Measurements from ENCODE around the gene LAMC1. TPM values are rescaled to one million over a fixed set of nuclear protein-coding genes. Genes with fewer than 3 reads are reported as not detected.
"Not testable (repeated sequence)": the region's sequence is repeated elsewhere in the genome, so short reads cannot be mapped to it uniquely, and the experiment has no call there.

LAMC1 gene
- total RNA-seq, 1 experiment from 2014 or later = 65.0 TPM

GRCh38 chr1:183140633-183141032 lies 117.4 kb downstream of the LAMC1 start:
- no peaks in the 10 kb centered on the region for H3K27me3 ChIP-seq
- DNase-seq = no peak
- no peaks in the 10 kb centered on the region for H3K9me3 ChIP-seq
- H3K36me3 ChIP-seq = peaks cover 67% of the 10 kb centered on the region
- H3K4me3 ChIP-seq = no peak overlapping the region

GRCh38 chr1:183142171-183142570 lies 119.0 kb downstream of the LAMC1 start:
- DNase-seq = no peak
- no peak overlapping the region for H3K4me3 ChIP-seq
- H3K9me3 ChIP-seq = no peaks in the 10 kb centered on the region
- H3K36me3 ChIP-seq = peaks cover 56% of the 10 kb centered on the region
- H3K27me3 ChIP-seq = no peaks in the 10 kb centered on the region

GRCh38 chr1:183143576-183144315 lies 120.5 kb downstream of the LAMC1 start:
- Histone ChIP-seq H3K36me3 (peaks cover 41% of the 10 kb centered on the region), H3K9me3 (no peaks in the 10 kb centered on the region), H3K4me3 (no peak overlapping the region), H3K27me3 (no peaks in the 10 kb centered on the region)
- no peak for DNase-seq

- H3K9me3 ChIP-seq = no peaks in the 10 kb centered on the region
- peaks cover 37% of the 10 kb centered on the region for H3K36me3 ChIP-seq
- H3K4me3 ChIP-seq = no peak overlapping the region
- no peaks in the 10 kb centered on the region for H3K27me3 ChIP-seq
- no peak for DNase-seq
Observed at GRCh38 chr1:183144752-183145151, 121.5 kb downstream of the LAMC1 start.

GRCh38 chr1:183147735-183148134 lies 124.5 kb downstream of the LAMC1 start:
- no peak for DNase-seq
- Histone ChIP-seq H3K36me3 (peaks cover 15% of the 10 kb centered on the region), H3K4me3 (no peak overlapping the region), H3K27me3 (no peaks in the 10 kb centered on the region), H3K9me3 (no peaks in the 10 kb centered on the region)

GRCh38 chr1:183148599-183148998 lies 125.4 kb downstream of the LAMC1 start:
- no peak for DNase-seq
- no peaks in the 10 kb centered on the region for H3K9me3 ChIP-seq
- peaks cover 10% of the 10 kb centered on the region for H3K36me3 ChIP-seq
- no peak overlapping the region for H3K4me3 ChIP-seq
- H3K27me3 ChIP-seq = no peaks in the 10 kb centered on the region

- DNase-seq = no peak
- no peak overlapping the region for H3K4me3 ChIP-seq
- H3K27me3 ChIP-seq = no peaks in the 10 kb centered on the region
- H3K9me3 ChIP-seq = no peaks in the 10 kb centered on the region
- H3K36me3 ChIP-seq = peaks cover 6% of the 10 kb centered on the region
Observed at GRCh38 chr1:183149273-183149672, 126.1 kb downstream of the LAMC1 start.

GRCh38 chr1:183150032-183150431 lies 126.8 kb downstream of the LAMC1 start:
- not testable (repeated sequence) for DNase-seq, H3K36me3 ChIP-seq, H3K9me3 ChIP-seq, H3K4me3 ChIP-seq, H3K27me3 ChIP-seq

GRCh38 chr1:183150445-183150844 lies 127.2 kb downstream of the LAMC1 start:
- DNase-seq = no peak
- H3K36me3 ChIP-seq = no peaks in the 10 kb centered on the region
- H3K4me3 ChIP-seq = no peak overlapping the region
- H3K9me3 ChIP-seq = no peaks in the 10 kb centered on the region
- no peaks in the 10 kb centered on the region for H3K27me3 ChIP-seq

GRCh38 chr1:183152180-183152579 lies 129.0 kb downstream of the LAMC1 start:
- H3K36me3 ChIP-seq = no peaks in the 10 kb centered on the region
- DNase-seq = no peak
- H3K27me3 ChIP-seq = no peaks in the 10 kb centered on the region
- no peaks in the 10 kb centered on the region for H3K9me3 ChIP-seq
- no peak overlapping the region for H3K4me3 ChIP-seq

- DNase-seq = no peak
- Histone ChIP-seq H3K27me3 (no peaks in the 10 kb centered on the region), H3K36me3 (no peaks in the 10 kb centered on the region), H3K4me3 (no peak overlapping the region), H3K9me3 (no peaks in the 10 kb centered on the region)
Observed at GRCh38 chr1:183155939-183156338, 132.7 kb downstream of the LAMC1 start.

- DNase-seq = no peak
- Histone ChIP-seq H3K4me3 (no peak overlapping the region), H3K9me3 (peaks cover 2% of the 10 kb centered on the region; the same call in 1 of the 2 replicates), H3K36me3 (no peaks in the 10 kb centered on the region), H3K27me3 (no peaks in the 10 kb centered on the region)
Observed at GRCh38 chr1:183159960-183160359, 136.7 kb downstream of the LAMC1 start.

GRCh38 chr1:183161391-183161790 lies 138.2 kb downstream of the LAMC1 start:
- H3K27me3 ChIP-seq = no peaks in the 10 kb centered on the region
- DNase-seq = no peak
- H3K36me3 ChIP-seq = no peaks in the 10 kb centered on the region
- H3K9me3 ChIP-seq = peaks cover 2% of the 10 kb centered on the region; the same call in 1 of the 2 replicates
- H3K4me3 ChIP-seq = no peak overlapping the region

- peaks cover 2% of the 10 kb centered on the region; the same call in 1 of the 2 replicates for H3K9me3 ChIP-seq
- H3K27me3 ChIP-seq = no peaks in the 10 kb centered on the region
- no peaks in the 10 kb centered on the region for H3K36me3 ChIP-seq
- no peak overlapping the region for H3K4me3 ChIP-seq
- DNase-seq = peak; percentile 83
Observed at GRCh38 chr1:183163316-183163715, 140.1 kb downstream of the LAMC1 start.

GRCh38 chr1:183164340-183164739 lies 141.1 kb downstream of the LAMC1 start:
- DNase-seq = peak; percentile 87
- Histone ChIP-seq H3K36me3 (no peaks in the 10 kb centered on the region), H3K27me3 (no peaks in the 10 kb centered on the region), H3K9me3 (peaks cover 2% of the 10 kb centered on the region; the same call in 1 of the 2 replicates), H3K4me3 (no peak overlapping the region)

GRCh38 chr1:183164963-183165362 lies 141.7 kb downstream of the LAMC1 start:
- H3K9me3 ChIP-seq = peaks cover 2% of the 10 kb centered on the region; the same call in 1 of the 2 replicates
- no peak overlapping the region for H3K4me3 ChIP-seq
- no peak for DNase-seq
- no peaks in the 10 kb centered on the region for H3K27me3 ChIP-seq
- no peaks in the 10 kb centered on the region for H3K36me3 ChIP-seq

GRCh38 chr1:183165456-183165855 lies 142.2 kb downstream of the LAMC1 start:
- no peak for DNase-seq
- Histone ChIP-seq H3K9me3 (peaks cover 2% of the 10 kb centered on the region; the same call in 1 of the 2 replicates), H3K36me3 (no peaks in the 10 kb centered on the region), H3K27me3 (no peaks in the 10 kb centered on the region), H3K4me3 (no peak overlapping the region)

GRCh38 chr1:183166454-183166853 lies 143.2 kb downstream of the LAMC1 start:
- Histone ChIP-seq H3K36me3 (no peaks in the 10 kb centered on the region), H3K4me3 (no peak overlapping the region), H3K27me3 (no peaks in the 10 kb centered on the region), H3K9me3 (peaks cover under 1% of the 10 kb centered on the region; the same call in 1 of the 2 replicates)
- DNase-seq = no peak
